ENCODE results near the gene MS4A10.

MS4A10 gene

DNA sequence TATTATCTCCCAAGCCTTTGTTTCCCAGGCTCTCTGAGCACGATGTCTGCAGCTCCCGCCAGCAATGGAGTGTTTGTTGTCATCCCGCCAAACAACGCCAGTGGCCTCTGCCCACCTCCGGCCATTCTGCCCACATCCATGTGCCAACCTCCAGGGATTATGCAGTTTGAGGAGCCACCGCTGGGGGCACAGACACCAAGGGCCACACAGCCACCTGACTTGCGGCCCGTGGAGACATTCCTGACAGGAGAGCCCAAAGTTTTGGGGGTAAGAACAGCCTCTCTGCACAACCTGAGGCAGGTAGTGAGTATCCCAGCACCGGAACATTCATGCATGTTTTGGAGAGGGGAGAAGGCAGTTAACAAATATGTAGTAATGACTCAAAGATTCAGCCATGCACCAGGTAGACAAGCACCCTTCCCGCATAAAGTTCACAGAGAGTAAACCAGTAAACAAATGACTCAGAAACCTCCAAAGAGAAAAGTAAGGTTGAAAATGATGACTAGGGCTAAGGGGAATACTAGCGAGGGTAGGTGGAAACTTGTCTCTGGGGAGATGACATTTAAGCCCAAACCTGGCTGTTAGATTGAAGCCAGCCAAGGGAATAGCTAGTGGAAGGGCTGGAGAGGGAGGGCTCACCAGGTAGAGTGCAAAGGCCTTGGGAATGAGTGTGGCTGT lies 21.3 kb upstream of the MS4A10 start:
- no peak for DNase-seq
- in situ Hi-C loops (cut with HindIII; ENCODE audit: low pct_ligation_motif_present, low pct_unique_long_range_greater_than_20kb, low sequenced_read_pairs), result no loop called here

DNA sequence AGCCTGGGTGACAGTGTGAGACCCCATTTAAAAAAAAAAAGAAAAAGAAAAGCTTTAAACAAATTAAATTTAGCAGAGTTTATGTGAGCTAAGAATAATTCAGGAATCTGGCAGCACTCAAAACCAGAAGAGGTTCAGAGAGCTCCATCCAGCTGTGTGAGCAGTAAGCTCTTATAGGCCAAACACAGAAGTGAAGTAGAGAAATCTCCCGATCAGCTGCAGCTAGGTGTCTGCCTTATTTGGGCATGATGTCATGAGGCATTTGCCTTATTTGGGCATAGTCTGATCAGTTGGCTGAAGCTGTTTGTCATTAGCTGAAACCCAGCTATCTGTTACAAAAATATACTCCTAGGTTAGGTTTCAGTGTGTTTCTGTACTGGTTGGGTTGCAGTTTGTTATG lies 20.3 kb upstream of the MS4A10 start:
- no peak for DNase-seq
- in situ Hi-C loops (cut with HindIII; ENCODE audit: low pct_ligation_motif_present, low pct_unique_long_range_greater_than_20kb, low sequenced_read_pairs), result no loop called here

DNA sequence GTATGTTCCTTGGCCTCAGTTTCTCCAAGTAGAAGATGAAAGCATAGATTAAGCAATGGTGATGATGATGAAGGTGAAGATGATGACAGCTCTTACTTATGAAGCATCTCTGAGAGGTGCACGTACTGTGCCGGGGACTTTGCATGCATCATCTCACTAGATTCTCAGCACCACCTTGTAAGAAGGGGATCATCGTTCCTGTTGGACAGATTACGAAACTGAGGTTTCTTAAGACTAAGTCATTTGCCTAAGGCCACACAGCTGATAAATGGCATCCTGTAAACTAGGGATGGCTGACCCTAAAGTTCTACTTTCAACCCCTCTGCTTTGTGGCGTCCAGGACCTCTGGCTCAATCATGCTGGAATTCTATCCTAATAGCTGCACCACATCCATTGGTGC lies 19.8 kb upstream of the MS4A10 start:
- no peak for DNase-seq
- in situ Hi-C loops (cut with HindIII; ENCODE audit: low pct_ligation_motif_present, low pct_unique_long_range_greater_than_20kb, low sequenced_read_pairs), result no loop called here

DNA sequence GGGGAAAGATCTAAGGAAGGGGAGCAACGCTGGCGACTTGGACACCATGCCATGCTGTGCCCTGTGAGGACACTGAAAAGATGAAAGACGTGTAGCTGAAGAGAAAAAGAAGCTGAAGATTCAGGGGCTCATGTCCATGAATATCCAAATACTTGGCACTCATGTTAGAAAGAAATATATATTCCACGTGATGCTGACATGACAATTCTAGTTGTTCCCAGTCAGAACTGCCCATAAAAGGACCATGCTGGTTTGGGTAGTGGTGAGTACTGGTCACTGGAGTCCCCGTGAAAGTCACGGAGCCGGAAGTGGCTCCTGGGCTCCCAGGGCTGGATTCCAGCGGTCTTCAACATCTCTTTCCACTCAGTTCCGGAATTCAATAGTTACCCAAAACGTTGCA lies 18.6 kb upstream of the MS4A10 start:
- DNase-seq, result no peak
- in situ Hi-C loops (cut with HindIII; ENCODE audit: low pct_ligation_motif_present, low pct_unique_long_range_greater_than_20kb, low sequenced_read_pairs), result no loop called here

DNA sequence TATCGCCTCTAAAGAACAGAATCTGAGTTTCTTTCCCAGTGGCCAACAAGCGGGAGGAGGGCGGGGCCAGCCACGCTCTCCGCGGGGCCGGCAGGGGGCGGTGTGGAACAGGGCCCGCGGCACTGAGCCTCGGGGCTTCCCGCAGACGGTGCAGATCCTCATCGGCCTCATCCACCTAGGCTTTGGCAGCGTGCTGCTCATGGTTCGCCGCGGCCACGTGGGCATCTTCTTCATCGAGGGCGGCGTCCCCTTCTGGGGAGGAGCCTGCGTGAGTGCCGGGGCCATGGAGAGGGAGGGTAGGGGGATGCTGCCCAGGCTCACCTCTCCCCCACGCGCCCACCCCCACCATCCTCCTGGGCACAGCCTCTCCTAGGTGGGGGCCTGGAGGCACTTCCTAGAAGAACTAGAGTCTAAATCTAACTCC lies 17.7 kb upstream of the MS4A10 start:
- in situ Hi-C loops (cut with HindIII; ENCODE audit: low pct_ligation_motif_present, low pct_unique_long_range_greater_than_20kb, low sequenced_read_pairs), result no loop called here
- no peak for DNase-seq

DNA sequence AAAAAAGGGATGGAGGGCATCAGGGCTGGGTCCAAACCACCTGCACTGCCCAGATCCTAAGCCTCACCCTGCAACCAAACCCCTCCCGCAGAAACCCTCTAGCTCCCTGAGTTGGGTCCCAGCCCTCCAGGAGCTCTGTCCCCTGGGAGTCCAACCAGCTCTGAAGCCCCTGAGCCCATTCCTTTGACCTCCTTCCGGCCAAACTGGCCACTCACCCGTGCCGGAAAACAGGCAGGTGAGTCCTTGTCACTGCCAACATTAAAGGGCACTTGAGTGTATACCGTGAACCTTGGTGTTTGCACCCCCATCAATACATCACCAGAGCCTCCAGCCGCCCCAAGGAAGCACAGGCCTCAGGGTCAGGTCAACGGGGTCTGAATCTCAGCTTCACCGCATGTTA lies 16.9 kb upstream of the MS4A10 start:
- in situ Hi-C loops (cut with HindIII; ENCODE audit: low pct_ligation_motif_present, low pct_unique_long_range_greater_than_20kb, low sequenced_read_pairs), result no loop called here
- no peak for DNase-seq

DNA sequence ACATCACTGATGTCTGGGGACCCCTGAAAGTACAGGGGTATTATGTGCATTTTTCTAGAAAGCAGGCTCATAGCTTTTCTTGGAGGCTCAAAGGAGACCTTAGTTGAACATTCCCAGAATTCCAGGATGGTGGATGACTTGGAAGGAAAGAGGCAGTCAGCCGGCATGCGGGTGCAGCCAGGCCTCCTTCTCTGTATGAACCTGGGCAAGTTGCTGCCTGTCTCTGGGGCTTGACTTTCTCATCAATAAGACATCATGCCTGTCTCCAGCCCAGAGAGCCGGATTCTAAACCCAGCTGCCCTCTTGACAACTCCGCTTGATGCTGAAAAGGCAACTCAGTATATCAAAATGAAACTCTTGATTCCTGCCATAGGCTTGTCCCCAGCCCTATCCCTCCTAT lies 15.9 kb upstream of the MS4A10 start:
- in situ Hi-C loops (cut with HindIII; ENCODE audit: low pct_ligation_motif_present, low pct_unique_long_range_greater_than_20kb, low sequenced_read_pairs), result no loop called here
- no peak for DNase-seq

DNA sequence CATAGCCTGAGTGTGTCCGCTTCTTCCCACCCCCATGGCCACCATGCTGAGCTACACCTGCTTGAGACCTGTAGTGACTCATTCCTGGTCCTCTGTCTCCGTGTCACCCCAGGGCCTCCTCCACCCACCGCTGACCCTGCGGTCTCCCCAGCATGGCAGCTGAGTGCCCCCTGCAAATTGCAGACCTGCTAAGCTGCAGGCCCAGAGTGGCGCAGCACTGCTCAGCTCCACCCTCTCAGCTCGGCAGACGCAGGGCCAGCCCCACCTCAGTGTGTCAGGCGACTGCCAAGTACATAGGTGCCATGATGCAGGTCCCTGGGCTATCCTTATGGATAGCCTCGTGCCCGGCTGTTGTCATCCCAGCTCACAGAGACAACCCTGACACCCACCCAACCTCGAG lies 15.3 kb upstream of the MS4A10 start:
- DNase-seq, result no peak
- in situ Hi-C loops (cut with HindIII; ENCODE audit: low pct_ligation_motif_present, low pct_unique_long_range_greater_than_20kb, low sequenced_read_pairs), result no loop called here

DNA sequence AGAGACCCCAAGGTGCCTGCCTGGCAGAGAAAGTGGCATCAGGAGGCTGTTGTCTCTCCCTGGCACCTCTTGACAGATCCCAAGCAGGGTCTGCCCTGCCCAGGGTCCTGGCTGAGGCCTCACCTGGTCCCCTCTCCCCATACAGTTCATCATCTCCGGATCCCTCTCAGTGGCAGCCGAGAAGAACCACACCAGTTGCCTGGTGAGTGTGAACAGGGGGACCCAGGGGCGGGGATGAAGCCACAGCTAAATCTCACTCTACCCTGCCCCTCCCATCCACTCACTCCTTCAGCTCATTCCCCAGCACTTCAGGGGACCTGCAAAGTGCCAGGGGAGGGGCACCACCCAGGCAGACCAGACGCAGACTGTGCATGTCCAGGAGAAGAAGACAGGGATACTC lies 14.0 kb upstream of the MS4A10 start:
- DNase-seq, result no peak
- in situ Hi-C loops (cut with HindIII; ENCODE audit: low pct_ligation_motif_present, low pct_unique_long_range_greater_than_20kb, low sequenced_read_pairs), result no loop called here

DNA sequence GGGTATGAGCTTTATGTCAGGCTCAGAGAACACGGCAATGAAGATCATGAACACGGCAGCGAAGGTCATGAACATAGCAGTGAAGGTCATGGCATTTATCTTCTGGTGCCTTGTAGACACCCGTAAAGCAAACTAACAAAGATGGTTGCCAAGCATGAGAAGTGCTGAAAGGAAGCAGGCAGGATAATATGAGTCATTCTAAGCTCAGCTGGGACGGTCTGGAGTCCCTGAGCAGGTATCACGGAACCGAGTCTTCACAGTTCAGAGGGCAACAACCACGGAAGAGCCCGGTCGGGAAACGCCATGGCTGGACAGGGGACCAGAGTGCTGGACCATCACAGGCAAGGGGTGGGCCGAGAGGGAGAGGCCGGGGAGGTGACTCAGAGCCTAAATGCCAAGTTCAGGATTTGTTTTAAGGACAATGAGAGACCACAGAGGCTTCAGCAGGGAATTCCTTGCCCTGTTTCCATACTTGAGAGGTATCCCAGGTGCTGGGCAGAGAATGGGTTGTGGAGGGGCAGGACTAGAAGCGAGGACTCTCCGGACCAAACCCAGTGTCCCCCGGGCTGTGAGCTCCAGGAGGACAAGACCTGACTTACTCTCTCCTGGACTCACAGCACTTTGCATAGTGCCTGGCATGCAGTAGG lies 13.1 kb upstream of the MS4A10 start:
- DNase-seq, result no peak
- in situ Hi-C loops (cut with HindIII; ENCODE audit: low pct_ligation_motif_present, low pct_unique_long_range_greater_than_20kb, low sequenced_read_pairs), result no loop called here

DNA sequence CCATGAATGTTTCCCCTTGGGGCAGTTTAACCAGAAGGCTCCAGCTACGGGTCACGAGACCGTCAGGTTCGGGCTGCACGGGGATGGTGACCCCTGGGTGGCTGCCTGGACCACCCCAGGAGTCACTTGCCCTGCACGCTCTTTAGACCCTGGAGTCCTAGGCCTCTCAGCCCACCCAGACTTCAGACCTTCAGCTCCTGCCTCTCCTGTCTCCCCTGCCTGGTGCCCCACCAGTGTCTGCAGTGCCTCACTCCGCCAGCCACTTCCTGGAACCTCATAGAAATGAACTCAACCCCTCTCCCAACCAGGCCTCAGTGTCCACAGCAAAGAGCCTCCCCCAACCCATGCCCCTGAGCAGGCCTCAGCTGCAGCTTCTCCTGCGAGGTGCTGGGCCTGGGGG lies 12.5 kb upstream of the MS4A10 start:
- in situ Hi-C loops (cut with HindIII; ENCODE audit: low pct_ligation_motif_present, low pct_unique_long_range_greater_than_20kb, low sequenced_read_pairs), result no loop called here
- no peak for DNase-seq

DNA sequence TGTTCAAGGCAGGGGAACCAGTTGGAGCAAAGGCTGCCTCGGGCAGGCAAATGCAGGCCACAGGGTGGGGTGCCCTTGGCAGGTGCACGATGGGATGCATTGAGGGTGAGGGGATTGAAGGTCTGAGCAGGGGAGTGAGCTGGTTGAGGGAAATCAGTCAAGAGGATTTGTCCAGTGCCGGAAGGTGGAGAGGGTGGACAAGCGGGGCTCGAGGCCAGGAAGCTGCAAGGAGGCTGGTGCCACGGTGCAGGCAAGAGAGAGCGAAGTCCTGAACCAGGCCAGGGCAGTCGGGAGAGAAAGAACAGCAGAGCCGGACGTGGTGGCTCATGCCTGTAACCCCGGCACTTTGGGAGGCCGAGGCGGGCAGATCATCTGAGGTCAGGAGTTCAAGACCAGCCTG lies 10.4 kb upstream of the MS4A10 start:
- DNase-seq, result no peak
- in situ Hi-C loops (cut with HindIII; ENCODE audit: low pct_ligation_motif_present, low pct_unique_long_range_greater_than_20kb, low sequenced_read_pairs), result no loop called here

DNA sequence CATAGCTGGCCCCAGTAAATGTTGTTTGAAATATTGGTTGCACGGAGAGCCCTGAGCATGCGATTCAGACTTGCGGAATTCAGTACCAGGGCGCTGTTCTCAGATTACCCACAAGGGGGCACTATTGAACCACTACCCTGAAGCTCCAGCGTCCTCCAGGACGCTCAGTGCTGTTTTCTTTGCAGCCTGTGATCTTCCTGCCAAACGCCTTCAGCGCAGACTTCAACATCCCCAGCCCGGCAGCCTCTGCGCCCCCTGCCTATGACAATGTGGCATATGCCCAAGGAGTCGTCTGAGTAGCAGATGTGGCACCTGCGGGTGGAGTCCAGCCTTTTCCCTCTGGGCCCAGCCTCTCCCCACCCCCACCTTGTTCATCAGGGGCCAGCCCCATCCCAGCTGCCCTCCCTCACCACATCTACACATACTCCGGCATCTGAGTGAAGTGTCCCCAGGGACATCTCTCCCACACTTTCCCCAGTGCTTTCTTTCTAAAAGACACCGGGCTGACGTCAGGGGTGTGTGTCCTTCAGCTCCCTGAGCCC lies 9.6 kb upstream of the MS4A10 start:
- in situ Hi-C loops (cut with HindIII; ENCODE audit: low pct_ligation_motif_present, low pct_unique_long_range_greater_than_20kb, low sequenced_read_pairs), result no loop called here

DNA sequence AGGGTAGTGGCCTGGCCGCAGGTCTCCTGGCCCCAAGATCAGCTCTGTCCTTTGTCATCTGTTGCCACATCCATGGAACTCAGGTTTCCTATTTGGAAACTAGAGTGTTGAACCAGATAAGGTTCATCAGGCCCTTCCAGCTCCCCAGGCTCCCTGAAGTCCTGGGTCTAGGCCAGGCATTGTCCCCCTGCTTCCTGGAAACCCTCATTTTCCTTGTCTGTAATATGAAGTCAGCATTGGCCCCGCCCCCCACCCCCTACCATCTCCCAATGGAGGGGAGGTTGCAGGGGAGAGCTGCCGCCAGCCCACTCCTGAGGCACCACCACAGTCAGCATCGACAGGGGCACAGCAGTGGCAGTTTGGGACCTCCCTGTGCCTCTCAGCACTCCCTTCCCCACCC lies 9.0 kb upstream of the MS4A10 start:
- DNase-seq, result no peak
- in situ Hi-C loops (cut with HindIII; ENCODE audit: low pct_ligation_motif_present, low pct_unique_long_range_greater_than_20kb, low sequenced_read_pairs), result no loop called here

More for the DNA sequence above, 9.6 kb upstream of the MS4A10 start:
- peak; percentile 70 for DNase-seq

DNA sequence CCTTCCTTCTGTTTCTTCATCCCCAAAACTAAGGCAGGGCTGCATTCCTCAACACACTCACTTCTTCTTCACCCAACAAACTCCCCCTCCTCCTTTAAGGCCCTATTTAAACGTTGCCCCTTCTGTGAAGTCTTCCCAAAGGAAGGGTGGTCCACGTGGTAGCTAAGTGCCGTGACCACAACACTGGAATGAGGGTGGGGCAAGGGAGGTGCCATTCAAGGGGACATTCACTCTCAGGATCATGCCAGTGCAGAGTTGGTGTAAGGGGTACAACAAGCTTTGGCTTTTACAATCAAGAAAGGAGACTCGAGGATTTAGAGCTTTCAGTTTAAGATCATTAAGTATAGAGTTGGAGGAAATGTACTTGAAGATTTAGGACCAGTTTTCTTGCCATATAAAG lies 8.0 kb upstream of the MS4A10 start:
- DNase-seq, result no peak
- in situ Hi-C loops (cut with HindIII; ENCODE audit: low pct_ligation_motif_present, low pct_unique_long_range_greater_than_20kb, low sequenced_read_pairs), result no loop called here

DNA sequence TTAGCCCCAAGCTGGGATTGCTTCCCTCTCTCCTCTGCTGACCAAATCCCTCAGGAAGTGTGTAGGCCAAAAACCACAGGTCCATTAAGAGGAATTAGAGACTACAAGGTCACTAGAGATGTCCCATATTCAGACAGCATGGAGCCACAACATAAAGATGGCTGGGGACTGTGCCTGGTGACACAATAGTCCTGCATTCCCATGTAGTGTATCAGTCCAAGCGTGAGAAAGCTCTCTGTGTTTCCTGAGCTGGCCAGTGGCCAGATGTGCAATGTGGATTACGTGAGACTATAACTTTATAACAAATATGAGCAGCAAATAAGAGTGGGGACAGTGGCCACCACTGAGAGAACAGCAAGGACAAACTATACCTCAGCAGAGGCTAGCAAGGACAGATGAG lies 7.6 kb upstream of the MS4A10 start:
- in situ Hi-C loops (cut with HindIII; ENCODE audit: low pct_ligation_motif_present, low pct_unique_long_range_greater_than_20kb, low sequenced_read_pairs), result no loop called here
- DNase-seq, result no peak

DNA sequence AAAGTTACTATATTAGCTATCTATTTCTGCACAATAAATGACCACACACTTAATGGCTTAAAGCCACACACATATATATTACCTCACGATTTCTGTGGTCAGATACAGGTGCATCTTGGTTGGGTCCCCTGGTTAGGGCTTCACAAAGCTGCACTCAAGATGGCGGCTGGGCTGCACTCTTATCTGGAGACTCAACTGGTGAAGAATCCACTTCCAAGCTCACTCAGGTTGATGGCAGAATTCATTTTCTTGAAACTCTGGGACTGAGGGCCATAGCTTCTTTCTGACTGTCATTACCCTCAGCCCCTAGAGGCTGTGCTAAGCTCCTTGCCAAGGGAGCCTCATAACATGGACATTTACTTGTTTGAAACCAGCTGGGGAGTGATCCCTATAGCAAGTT lies 5.1 kb upstream of the MS4A10 start:
- in situ Hi-C loops (cut with HindIII; ENCODE audit: low pct_ligation_motif_present, low pct_unique_long_range_greater_than_20kb, low sequenced_read_pairs), result no loop called here
- no peak for DNase-seq

DNA sequence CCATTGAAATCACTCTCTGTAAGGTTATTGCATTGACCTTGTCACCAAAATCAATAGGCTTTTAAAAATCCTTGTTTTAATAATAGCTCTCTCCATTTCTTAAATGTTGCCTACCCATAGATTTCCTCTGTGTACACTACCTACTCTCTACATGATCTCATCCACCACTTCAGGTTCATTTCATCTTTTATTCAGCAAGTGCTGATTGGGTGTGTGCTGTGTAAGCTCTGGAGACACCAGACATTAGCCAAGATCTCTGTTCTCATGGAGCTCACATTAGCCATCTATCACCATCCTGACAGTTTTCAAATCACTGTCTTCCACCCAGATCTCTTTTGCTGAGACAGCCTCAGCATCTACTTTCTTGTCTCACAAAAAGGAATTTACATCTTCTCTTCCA lies 4.4 kb upstream of the MS4A10 start:
- in situ Hi-C loops (cut with HindIII; ENCODE audit: low pct_ligation_motif_present, low pct_unique_long_range_greater_than_20kb, low sequenced_read_pairs), result no loop called here
- no peak for DNase-seq

DNA sequence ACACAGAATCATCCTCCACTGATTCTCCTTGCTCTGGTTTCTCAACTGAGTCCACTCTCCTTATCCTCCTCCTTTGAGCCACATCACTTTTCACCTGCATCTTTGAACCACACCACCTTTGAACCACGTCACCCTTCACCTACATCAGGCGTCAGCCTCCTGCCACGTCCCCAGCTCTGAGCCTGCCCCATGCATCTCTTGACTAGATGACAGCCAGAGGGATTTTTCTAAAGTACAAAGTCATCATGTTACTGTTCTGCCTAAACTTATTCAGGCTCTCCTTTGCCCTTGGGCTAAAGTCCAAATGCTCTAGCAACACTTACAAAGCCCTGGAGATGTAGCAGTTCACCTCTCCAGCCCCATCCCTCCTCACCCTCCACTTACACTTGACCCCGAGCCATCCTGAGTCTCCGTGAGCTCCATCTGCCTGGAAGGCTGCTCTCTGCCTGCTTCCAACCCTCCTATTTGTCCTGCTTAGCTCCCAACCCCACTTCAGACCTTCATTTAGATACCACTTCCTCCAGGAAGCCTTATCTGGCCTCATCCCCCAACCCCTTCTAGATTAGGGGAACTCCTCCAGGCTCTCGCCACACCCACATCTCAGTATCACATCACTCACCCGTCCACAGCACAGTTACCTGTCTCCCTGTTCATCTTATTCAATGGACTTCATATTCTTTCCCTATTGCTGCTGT lies 3.7 kb upstream of the MS4A10 start:
- no peak for DNase-seq
- in situ Hi-C loops (cut with HindIII; ENCODE audit: low pct_ligation_motif_present, low pct_unique_long_range_greater_than_20kb, low sequenced_read_pairs), result no loop called here

DNA sequence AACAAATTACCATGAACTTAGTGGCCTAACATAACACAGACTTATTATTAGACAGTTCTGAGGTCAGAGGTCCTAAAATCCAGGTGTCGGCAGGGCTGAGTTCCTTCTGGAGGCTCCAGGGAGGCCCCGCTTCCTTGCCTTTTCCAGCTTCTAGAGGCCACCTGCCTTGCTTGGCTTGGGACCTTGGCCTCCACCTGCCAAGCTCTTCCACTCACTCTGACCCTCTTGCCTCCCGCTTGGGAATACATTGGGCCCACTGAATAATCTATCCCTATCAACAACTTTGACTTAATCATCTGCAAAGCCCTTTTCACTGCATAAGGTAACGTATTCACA lies 3.2 kb upstream of the MS4A10 start:
- no peak for DNase-seq
- in situ Hi-C loops (cut with HindIII; ENCODE audit: low pct_ligation_motif_present, low pct_unique_long_range_greater_than_20kb, low sequenced_read_pairs), result no loop called here
